NCI-H1417 treated with DMSO at 0.1 percent for 48 hours (cell line): Measurements from ENCODE around the gene SUFU.
"Not testable (repeated sequence)": the region's sequence is repeated elsewhere in the genome, so short reads cannot be mapped to it uniquely, and the experiment has no call there.

Experiments used
- DNase-seq: peaks from one replicate; lab custom pipeline; 2025; lab: John Stamatoyannopoulos, UW

The SUFU gene

DNA sequence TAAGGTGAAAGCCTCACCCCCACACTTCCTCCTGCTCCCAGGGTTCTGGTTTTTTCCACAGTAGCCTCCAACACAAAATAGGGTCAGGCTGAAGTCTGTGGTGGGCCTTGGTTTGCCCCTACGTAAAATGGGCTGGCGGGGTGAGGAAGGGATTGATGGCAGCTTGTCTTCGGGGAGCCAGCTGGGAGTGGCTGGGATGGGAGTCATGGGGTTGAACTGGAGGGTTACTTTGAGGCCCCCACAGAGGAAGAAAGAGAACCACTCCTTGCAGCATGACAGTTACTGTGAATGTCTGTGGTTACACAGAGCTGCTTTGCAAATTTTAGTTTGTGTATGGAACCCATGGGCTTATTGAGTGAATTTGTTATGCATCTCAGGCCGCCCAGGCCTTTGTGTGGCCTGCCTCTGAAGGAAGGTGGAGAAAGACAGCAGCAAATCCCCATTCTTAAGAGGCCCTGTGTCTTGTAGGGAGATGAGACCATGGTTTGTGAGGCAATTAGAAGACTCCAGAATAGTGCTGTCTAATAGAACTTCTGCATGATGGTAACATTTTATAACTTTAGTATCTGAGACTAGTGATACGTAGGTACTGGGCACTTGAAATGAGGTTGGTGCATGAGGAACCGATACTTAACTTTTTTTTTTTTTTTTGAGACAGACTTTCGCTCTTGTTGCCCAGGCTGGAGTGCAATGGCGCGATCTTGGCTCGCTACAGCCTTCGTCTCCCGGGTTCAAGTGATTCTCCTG lies 148.6 kb downstream of the SUFU start:
- DNase-seq, result no peak

DNA sequence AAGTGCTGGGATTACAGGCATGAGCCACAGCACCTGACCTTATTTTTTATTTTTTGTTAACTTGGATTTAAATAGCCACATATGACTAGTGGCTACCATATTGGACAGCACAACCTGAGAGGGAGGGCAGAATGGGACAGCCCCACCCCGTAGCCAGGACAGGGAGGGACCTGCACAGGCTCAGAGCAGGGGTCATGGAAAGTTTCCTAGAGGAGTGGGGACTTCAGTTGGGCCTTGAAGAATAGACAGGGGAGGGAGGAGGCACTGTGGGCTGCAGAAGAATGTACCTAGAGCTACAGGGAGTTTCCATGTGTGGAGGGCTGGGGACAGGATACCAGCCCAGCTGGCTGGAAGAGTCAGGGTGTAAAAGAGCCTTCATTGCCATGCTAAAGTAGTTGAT lies 149.3 kb downstream of the SUFU start:
- no peak for DNase-seq

DNA sequence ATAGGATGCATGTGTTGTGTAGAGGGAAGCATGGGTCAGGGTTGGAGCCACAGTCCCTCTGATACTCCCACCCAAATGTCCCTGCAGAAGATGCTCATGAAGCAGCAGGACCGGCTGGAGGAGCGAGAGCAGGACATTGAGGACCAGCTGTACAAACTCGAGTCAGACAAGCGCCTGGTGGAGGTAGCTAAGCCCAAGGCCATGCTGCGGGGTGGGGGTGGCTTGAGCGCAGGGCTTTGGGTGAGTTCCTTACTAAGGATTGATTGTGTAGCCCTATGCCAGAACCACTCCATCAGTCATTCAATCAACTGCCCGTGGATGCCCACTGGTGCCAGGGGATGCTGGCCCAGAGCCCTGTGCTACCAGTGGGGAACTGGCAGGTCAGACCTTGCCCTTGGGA lies 150.8 kb downstream of the SUFU start:
- DNase-seq, result no peak

DNA sequence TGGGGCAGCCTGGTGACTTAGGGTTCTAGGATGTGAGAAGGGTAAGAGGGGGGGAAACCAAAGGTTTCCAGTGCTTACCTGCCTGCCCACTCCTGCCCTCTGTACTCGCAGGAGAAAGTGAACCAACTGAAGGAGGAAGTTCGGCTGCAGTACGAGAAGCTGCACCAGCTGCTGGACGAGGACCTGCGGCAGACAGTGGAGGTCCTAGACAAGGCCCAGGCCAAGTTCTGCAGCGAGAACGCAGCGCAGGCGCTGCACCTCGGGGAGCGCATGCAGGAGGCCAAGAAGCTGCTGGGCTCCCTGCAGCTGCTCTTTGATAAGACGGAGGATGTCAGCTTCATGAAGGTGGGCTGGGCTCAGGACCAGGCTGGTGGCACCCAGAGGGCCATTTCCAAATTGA lies 151.2 kb downstream of the SUFU start:
- no peak for DNase-seq

DNA sequence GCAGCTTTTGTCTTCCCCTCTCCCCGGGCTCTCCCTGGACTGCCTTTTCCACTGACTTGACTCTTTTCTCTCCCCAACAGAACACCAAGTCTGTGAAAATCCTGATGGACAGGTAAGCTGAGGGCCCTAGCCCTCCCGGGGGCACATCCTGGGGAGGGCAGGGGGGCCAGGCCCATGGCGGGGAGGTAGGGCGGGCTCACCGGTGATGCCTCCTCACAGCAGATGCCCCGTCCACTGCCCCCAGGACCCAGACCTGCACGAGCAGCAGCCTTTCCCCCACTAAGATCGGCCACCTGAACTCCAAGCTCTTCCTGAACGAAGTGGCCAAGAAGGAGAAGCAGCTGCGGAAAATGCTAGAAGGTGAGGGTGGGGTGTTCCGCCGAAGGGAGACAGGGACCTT lies 152.3 kb downstream of the SUFU start:
- DNase-seq, result no peak

DNA sequence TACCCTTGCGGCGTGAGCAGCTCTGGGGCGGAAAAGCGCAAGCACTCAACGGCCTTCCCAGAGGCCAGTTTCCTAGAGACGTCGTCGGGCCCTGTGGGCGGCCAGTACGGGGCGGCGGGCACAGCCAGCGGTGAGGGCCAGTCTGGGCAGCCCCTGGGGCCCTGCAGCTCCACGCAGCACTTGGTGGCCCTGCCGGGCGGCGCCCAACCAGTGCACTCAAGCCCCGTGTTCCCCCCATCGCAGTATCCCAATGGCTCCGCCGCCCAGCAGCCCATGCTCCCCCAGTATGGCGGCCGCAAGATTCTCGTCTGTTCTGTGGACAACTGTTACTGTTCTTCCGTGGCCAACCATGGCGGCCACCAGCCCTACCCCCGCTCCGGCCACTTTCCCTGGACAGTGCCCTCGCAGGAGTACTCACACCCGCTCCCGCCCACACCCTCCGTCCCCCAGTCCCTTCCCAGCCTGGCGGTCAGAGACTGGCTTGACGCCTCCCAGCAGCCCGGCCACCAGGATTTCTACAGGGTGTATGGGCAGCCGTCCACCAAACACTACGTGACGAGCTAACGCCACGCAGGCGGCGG lies 153.1 kb downstream of the SUFU start:
- DNase-seq, result no peak

DNA sequence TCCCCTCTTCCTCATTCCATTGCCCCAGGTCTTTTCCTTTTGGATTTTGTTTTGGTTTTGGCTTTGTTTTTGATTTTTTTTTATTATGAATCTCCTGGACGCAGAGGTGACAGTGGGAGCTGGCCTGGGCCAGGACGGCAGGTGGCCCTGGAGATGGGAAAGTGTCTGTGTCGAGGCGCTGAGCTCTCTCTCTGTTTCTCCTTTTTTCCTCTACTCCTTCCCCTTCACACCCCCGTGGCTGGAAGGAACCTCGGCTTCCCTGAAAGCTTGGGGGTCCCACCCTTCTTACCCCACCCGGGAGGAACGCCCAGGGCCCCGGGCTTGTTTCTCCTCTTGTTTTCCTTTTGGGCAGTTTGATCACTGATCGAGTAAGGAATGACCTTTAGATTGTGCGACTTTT lies 153.7 kb downstream of the SUFU start:
- DNase-seq, result no peak

DNA sequence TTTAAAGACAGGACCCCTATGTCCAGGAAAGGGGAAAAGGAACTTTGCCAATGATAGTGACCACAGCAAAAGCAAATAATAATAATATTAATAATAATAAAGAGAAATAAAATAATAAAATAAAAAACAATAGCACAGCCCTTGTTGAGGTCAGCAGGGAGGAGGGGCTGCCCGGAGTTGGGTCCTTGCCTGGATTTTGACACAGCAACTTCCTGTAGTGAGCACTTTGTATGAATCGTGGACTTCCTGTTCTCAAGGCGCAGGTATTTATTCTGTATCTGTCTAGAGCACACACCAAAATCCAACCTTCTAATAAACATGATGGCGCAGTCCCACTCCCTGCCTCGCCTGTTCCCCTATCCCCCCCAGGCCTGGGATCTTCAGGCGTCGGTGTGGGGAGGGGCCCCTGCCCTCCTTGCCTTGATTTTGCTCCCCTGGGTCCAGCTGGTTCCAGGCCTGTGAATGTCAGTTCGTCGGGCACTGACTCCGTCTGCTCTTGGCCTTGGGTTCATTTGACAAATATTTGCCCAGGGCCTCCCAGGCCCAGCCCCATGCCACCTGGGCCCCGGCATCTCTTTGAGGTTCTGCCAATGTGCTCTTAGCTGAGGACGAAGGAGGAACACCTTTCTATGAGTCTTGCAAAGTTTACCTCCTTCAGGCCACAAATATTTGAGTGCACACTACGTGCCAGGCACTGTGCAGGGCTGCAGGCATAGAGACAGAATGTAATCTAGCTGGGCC lies 154.4 kb downstream of the SUFU start:
- no peak for DNase-seq

DNA sequence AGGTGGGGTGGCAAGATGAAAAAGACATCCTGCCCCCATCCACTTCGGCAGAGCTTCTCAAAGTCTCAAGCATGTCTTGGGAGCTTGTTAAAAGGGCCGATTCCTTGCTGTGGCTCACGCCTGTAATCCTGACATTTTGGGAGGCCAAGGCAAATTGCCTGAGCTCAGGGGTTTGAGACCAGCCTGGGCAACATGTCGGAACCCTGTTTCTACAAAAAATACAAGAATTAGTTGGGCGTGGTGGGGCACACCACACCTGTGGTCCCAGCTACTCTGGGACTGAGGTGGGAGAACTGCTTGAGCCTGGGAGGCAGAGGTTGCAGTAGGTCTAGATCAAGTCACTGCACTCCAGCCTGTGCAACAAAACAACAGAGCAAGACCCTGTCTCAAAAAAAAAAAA lies 155.0 kb downstream of the SUFU start:
- DNase-seq, result no peak

DNA sequence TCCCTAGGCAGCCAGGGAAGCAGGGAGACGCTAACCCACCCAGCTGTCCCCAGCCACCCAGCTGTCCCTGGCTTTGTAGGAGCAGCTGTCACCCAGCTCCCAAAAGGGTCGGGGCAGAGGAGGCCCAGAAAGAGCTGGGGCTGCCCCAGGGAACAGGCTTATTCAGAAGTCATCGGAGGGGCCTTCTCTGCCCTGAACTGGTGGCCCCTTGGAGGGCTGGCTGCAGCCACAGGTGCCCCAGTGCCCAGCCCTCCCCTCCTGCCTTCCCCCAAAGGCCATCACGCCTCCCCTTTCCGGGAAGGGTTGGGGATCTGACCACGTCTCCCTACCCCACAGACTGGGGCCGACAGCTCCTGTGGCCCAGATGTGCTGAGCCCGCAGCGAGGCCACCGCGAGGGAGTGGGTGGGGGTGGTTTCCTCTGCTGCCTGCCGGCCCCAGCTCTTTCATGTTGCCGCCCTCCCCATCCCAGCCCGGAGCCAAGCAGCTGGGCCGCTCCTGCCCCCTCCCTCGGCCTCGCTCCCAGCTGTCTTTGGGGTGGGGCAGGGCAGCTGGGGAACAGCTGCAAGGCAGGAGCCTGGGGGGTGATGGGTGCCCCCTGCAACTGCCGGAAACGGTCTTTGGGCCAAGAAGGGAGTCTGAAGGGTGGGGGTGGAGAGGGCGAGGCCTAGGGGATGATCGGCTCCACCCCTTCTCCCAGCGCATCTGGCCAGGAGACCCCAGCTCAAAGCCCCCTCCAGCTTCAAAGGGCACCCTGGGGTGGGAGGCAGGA lies 157.3 kb downstream of the SUFU start:
- DNase-seq, result no peak

DNA sequence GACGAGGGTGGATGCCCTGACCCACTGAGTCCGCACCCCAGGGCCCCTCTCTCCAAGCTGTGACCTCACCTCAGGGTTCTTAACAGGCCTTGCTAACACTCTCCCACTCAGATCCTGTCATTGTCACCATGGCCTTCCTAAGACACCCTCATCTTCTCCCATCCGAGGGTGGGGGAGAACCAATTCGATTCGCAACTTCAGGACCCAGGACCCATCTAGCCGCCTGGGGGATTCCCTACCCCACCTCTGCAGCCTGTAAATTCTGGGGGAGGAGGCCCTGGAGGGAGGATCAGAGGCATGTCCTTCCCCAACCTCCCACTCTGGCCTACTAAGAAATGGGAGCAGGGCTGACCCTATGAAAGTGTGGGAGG lies 157.9 kb downstream of the SUFU start:
- DNase-seq, result no peak

DNA sequence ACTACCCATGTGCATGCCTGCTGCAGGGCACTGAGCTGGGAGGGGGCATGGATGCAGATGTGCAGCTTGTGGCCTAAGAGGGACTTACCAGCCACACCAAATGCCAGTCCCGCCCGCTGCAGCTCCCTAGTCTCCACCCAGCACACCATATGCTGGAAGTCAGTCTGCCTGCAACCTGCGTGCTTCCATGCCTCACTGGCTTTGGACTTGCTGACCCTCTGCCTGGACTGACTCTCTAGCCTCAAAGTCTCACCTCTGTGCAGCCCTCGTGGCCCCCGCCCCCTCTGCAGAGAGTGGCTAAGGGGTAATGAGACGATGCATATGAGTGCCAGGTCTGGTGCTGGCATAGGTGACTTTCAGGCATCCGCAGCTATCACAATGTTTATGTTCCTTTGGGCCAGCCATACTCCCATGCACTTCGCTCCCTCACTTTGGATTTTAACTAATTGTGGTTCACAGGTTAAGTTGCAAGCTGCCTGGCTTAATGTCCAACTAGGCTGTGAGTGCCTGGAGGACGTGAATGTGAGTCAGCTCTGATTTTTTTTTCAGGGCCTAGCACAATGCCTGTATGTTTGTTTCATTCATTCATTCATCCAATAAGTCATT lies 162.2 kb downstream of the SUFU start:
- DNase-seq, result no peak

DNA sequence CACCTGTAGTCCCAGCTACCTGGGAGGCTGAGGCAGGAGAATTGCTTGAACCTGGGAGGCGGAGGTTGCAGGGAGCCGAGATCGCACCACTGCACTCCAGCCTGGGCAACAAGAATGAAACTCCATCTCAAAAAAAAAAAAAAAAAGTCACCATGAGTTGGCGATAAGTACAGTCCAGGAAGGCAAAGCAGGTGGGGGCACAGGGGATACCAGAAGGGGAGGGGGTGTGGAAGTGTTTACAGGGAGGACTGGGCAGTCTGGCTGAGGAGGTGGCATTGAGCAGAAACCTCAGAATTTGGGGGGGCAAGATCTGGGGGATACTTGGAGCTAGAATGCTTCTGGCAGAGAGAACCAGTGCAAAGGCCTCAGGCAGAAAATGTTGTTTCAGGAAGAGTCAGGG lies 163.6 kb downstream of the SUFU start:
- not testable (repeated sequence) for DNase-seq

DNA sequence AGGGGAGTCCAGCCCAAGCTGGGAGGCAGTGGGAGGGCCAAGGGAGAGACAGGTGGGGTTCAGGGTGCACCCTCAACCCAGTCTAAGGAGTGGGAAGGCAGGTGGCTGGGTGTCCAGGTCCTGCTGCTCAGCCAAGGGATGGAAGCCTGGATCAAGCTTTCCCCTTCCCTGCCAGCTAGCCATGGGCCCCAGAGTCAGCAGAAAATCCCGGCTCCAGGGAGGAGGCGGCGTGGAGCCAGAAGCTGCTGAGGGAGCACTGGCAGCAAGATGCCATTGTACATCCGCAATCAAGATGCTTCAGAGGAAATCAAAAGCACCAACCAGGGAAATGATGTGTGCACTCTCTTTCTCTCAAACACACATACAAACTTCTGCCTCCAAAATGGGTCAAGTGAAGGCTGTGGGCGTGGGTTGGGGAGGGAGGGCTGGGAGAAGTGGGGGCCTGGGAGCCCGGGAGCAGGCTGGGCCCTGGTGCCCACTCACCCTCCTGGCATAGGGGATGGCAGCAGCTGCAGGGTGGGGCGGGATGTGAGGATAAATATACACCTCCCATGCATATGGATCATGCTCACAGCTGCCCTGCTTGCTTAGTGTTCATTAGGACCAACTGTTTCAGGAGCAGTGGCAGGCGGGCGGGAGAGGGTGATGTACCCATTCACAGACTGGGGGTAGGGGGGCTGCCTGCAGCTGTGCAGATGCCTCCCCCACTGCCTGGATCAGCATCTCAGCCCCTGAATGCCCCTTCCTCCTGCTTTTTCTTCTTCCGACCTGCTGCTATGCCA lies 164.7 kb downstream of the SUFU start:
- DNase-seq, result no peak

DNA sequence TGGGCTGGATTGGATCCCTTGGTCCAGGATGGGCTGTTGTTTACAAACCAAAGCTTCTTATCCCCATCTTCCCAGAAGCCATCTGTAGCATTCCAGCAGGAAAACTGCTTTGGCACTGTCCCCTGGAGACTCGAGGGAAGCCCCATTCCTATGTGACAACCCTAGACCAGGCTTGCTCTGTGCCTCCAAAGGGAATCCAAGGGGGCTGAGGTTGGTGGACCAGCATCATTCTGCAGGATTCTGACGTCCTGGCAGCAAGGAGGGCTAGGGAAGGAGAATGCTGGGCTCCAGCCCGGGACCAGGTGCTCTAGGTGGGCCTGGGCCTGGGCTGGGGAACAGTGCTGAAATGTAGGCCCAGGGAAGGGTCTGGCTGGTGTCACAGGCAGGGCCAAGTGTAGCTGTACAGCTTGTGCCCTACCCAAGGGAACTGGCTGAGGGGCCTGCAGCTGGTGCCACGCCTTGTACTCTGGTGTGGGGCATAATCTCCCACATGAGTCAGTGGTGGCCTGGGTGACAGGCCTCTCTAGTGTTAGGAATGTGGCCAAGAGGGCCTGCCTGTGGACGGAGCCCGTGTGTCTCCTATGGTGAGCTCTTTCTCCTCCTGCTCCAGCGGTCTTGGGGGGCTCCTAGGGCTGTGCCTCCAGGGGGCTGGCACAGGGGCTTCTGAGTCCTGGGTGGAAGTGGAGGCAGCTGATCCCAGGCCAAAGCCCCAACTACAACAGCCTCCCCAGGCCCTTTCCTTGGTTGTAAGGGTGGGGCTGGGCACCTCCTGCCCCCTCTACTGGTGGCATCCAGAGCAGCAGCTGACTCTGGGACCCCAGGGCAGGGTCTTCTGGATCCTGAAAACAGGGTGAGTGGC lies 165.7 kb downstream of the SUFU start:
- DNase-seq, result no peak

DNA sequence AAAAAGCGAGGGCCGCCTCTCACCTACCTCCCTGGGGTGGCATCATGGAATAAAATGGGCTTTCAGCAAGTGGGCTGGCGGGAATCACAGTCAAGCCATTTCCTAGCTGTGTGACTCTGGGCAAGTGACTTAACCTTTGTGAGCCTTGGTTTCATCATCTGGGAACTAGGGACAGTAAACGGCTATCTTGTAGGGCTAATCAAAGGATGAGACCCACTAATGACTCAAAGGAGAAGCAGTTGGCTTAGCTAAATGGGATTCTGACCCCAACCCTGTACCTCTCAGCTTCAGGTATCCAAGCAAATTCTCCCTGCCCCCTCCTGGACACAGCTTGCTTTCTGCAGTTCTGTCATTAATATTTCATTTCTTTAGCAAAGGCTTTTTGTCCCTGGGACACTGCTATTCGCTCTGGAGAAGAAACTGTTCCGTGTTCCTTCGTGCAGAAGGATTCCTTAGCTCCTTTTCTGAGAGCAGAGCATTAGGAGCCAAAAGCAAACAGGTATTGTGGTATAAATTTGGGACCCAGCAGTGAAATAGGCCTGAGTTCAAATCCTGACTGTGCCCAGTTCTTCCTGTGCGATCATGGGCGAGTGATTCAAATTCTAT lies 166.4 kb downstream of the SUFU start:
- DNase-seq, result no peak

DNA sequence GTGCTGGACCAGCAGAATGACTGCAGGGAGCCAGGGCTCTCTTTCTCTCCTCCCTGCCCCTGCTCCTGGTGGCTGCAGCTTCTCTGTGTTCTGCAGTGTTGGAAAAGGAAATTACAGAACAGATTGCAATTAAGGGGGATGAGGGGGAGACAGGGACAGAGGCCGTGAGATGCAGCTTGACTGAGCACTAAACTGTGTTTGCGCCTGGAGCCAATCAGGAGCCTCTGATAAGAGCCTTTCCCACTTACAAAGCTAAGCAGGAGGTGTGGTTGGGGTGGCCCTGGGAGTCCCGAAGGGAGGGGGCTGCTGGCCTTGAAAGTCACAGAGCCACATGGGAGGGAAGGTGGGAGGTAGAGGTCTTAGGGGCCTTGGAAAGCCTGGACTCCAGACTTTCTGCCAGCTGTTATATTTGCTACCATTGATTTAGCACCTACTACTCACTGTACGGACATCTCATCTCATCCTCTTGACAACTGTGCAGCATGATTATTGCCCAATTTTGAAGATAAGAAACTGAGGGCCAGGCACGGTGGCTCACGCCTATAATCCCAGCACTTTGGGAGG lies 167.2 kb downstream of the SUFU start:
- DNase-seq, result no peak

DNA sequence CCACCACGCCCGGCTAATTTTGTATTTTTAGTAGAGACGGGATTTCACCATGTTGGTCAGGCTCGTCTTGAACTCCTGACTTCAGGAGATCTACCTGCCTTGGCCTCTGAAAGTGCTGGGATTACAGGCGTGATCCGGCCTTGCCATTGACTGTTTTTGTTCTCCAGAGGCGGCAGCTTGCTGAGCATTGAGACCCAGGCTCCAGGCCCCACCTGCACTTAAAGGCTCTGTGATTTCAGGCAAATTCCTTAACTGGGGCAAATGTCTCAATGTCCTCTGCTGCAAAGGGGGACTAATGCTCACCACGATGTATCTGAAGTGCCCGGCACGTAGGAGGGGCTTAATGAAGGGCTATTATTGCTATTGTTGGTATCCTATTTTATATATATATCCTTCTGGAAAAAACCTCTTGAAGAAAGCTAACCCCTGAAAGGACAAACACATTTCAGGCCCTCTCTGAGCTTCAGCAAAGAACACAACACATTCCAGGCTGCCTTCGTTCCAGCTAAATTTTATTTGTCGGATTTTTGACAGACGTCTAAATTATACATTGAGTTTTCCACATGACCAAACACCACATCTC lies 169.6 kb downstream of the SUFU start:
- DNase-seq, result no peak

DNA sequence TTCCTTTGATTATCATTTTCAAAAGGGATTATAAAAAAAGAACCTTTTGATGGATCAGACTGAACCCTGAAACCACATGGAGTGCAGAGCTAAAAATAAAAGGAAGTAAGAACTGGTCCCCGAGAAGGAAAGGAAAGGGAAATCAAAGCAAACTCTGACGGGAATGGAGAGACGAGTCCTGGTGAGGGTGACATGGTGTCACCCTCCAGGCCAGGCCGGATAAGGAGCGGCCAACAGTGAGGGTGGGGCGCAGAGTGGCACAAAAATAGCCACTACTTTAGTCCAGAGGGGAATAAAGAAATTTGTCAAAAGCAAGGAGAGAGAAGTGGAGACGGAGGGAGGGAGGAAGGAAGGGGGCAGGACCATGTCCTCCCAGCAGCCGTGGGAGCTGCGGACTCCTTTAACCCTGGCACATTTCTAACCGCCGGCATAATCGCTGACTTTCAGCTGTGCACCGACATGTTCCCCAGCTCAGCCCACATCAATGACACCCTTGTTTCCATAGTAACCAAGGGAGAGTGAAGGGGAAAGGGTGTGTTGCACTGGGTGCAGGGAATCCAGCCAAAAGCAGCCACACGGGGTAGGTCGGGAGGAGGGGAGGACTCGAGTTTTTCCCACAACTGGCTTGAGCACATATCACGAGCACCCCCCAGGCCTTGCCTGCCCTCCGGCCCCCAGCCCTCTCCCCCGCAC lies 170.2 kb downstream of the SUFU start:
- DNase-seq, result no peak
